22Rv1 (cell line): ENCODE measurements around the gene NEDD4.

Experiments
- ZFX ChIP-seq: fragments of 450-650 bp; IDR thresholded peaks from 2 replicates; pipeline ENCODE4 v1.6.1; 2017; ENCODE audit warnings: antibody characterized with exemption, borderline replicate concordance
- TF ChIP-seq, protein P1 (sequence below): fragments of 450-650 bp; IDR thresholded peaks from 2 replicates; pipeline ENCODE4 v1.5.1; 2017; ENCODE audit warnings: mild to moderate bottlenecking

DNA sequence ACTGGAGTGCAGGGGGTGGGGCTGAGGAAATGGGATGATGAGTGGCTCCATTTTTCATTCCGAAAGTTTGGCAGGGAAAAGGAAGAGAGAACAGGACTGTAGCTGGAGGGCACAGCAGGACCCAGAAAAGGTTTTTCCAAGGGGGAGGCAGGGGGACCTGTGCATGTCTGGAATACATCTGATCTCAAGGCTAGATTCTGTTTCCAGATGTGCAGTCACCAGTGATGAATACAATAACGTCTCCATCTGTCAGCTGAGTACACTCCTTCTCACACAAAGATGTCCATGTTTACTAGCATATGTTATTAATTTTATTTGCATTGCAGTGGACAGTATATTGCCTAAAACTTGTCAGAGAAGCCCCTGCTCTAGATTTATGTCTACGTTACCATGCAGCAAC is 210.5 kb downstream of the NEDD4 start:
- TF ChIP-seq, protein P1, sequence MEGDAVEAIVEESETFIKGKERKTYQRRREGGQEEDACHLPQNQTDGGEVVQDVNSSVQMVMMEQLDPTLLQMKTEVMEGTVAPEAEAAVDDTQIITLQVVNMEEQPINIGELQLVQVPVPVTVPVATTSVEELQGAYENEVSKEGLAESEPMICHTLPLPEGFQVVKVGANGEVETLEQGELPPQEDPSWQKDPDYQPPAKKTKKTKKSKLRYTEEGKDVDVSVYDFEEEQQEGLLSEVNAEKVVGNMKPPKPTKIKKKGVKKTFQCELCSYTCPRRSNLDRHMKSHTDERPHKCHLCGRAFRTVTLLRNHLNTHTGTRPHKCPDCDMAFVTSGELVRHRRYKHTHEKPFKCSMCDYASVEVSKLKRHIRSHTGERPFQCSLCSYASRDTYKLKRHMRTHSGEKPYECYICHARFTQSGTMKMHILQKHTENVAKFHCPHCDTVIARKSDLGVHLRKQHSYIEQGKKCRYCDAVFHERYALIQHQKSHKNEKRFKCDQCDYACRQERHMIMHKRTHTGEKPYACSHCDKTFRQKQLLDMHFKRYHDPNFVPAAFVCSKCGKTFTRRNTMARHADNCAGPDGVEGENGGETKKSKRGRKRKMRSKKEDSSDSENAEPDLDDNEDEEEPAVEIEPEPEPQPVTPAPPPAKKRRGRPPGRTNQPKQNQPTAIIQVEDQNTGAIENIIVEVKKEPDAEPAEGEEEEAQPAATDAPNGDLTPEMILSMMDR, result no peak
- TF ChIP-seq ZFX, result no peak
